ENCODE measurements around the gene PRAC2.
"Not testable (repeated sequence)": the region's sequence is repeated elsewhere in the genome, so short reads cannot be mapped to it uniquely, and the experiment has no call there.

Gene PRAC2

DNA sequence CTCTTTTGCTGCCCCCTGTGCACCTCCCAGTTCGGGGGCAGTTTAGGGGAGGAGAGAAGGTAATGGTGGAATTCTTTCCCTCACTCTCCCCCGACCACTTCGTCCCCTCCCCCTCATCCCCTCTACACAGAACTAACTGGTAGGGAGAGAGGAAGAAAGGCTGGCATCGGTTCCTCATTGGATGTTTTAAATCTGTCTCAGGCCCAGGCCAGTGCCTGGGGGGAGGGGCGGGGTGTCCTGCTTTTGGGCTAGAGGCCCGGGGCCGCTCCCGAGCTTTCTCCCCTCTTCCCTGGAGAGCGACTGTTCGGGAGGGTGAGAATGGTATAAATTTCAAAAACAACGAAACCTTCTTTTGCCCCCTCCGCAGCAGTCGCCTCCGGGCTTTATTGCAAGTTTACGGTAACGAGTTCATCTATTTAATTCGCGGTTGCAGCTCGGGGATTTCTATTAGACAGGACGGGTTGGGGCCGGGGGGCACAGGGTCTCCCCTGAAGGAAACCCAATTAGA lies at the start of gene PRAC2:
Gene PRAC2, plus strand, starts transcription at position 271 of the 508 bp plus-strand sequence. CDS start 1,226 bp downstream, outside the sequence.
- DNase-seq (ENCODE audit: extremely low read depth in 1 of 2, low read depth in 1 of 2), result no peak

DNA sequence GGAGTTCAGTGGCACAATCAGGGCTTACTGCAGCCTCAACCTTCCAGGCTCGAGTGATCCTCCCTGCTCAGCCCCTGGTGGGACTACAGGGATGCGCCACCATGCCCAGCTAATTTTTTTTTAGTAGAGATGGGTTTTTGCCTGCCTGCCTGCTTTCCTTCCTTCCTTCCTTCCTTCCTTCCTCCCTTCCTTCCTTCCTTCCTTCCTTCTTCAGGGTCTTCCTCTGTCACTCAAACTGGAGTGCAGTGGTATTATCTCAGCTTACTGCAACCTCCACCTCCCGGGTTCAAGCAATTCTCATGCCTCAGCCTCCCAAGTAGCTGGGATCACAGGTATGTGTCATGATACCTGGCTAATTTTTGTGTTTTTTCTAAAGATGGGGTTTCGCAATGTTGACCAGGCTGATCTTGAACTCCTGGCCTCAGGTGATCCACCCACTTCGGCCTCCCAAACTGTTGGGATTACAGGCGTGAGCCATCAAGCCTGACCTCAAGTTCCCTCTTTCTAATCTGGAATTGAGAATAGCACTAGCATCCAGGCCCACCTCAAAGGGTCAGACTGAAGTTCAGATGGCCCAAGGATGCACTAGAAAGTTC lies 45.9 kb upstream of the PRAC2 start:
- DNase-seq (ENCODE audit: extremely low read depth in 1 of 2, low read depth in 1 of 2), result no peak

DNA sequence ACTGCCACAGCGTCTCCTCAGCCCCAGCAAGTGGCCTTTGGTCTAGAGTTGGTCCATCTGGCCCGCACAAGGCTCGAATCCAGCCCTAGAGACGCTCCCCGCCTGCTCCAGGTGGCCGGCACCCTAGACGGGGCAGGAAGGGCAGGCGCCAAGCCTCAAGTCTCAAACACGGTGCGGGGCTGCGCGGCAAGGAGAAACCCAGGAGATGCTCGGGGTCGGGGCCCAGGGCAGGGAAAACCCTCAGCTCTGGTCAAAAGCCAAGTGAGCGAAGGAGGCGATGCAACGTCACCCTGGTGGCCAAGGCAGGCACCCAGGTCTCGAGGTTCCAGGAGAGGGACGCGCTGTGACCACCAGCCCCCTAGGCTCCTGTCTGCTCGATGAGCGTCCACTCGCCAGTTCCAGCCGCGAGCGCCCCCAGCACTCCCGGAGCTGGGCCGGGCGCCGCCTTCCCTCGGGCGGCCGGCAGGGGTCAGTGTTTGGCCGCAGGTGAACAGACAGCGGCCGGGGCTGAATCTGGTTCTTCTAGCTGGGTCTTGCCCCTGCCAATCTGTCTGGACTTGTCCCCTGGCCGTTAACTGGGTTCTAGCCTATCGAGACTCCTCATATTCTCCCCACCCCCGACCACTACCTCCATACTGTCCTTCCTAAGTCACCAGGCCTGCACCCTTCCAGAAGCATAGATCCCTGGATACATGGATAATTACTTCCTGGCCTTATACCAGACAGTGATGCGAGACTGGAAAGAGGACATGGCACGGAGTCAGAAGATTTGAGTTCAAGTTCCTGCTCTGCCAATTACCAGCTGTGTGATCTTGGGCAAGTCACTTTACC lies 44.6 kb upstream of the PRAC2 start:
- peak; percentile 26 to 62 for DNase-seq (ENCODE audit: extremely low read depth in 1 of 2, low read depth in 1 of 2)

DNA sequence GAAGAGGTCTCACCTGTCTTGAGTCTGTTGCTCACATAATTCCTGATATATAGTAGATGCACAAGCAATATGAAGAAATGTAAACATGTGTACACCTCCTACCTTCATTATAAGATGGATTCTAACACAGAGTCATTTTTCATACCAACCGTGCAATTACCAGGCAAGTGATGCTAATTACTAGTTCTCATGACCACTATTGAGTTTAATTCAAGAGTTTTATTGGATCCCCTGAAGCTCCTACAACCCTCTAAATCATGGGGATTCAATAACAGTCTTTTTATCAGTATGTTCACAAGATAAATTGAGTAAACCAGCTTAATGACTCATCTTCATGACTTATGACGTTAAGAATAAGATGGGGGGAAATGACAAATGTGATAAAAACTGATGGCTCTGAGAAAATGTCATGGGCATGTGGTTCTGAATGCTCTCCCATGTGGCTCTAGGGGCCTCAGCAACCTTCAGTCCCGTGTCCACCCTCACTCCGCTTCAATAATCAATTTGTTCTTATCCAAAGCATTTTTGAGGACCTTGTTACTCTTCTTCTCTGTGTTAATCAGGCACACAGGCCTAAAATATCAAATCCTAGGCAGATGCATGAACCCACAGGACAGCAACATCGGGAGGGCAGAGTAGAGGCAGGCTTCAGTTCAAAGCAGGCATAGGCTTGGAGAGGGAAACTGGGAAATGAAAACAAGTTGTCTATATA lies 43.4 kb upstream of the PRAC2 start:
- DNase-seq (ENCODE audit: extremely low read depth in 1 of 2, low read depth in 1 of 2), result no peak

DNA sequence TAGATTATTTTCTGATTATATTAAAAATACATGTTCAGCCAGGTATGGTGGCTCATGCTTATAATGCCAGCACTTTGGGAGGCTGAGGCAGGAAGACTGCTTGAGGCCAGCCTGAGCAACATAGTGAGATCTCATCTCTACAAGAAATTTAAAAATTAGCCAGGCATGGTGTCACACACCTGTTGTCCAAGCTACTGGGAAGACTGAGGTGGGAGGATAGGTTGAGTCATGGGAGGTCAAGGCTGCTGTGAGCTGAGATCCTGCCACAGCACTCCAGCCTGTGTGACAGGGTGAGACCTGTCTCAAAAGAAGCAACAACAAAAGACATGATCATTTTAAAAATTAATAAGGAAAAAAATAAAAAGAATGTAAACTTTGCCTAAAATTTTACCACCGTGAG lies 41.4 kb upstream of the PRAC2 start:
- DNase-seq (ENCODE audit: extremely low read depth in 1 of 2, low read depth in 1 of 2), result no peak

DNA sequence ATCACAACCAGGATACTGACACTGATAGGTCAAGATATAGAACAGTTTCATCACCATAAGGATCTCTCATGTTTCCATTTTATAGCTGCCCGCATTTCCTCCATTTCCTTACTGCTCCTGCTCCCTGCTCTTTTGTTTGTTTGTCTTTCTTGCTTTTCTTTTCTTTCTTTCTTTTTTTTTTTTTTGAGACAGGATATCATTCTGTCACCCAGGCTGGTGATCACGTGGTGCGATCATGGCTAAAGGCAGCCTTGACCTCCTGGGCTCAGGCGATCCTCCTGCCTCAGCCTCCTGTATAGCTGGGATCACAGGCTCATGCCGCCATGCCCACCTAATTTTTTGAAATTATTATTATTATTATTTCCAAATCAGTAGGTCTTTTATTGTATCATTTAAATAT lies 32.3 kb upstream of the PRAC2 start:
- DNase-seq (ENCODE audit: extremely low read depth in 1 of 2, low read depth in 1 of 2), result no peak

DNA sequence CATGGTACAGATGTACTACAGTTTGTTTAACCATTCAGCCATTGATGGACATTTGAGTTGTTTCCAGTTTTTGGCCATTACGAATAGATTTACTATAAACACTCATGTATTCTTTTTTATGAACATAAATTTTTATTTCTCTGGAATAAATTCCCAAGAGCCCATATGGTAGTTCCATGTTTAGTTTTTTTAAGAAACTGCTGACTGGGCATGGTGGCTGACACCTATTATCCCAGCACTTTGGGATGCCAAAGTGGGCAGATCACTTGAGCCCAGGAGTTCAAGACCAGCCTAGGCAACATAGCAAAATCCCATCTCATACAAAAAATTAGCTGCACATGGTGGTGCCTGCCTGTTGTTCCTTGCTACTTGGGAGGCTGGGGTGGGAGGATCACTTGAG lies 30.9 kb upstream of the PRAC2 start:
- no peak for DNase-seq (ENCODE audit: extremely low read depth in 1 of 2, low read depth in 1 of 2)

DNA sequence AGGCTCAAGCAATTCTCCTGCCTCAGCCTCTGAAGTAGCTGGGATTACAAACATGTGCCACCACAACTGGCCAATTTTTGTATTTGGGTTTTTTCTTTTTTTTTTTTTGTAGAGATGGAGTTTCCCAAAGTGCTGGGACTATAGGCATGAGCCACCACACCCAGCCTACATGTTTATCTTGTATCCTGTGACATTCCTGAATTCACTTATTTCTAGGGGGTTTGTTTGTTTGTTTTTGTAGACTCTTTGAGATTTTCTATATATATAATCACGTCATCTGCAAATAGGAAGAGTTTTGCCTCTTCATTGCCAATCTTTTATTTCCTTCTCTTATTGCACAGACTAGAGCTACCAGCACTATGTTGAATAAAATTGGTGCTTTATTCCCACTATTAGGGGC lies 29.8 kb upstream of the PRAC2 start:
- no peak for DNase-seq (ENCODE audit: extremely low read depth in 1 of 2, low read depth in 1 of 2)

DNA sequence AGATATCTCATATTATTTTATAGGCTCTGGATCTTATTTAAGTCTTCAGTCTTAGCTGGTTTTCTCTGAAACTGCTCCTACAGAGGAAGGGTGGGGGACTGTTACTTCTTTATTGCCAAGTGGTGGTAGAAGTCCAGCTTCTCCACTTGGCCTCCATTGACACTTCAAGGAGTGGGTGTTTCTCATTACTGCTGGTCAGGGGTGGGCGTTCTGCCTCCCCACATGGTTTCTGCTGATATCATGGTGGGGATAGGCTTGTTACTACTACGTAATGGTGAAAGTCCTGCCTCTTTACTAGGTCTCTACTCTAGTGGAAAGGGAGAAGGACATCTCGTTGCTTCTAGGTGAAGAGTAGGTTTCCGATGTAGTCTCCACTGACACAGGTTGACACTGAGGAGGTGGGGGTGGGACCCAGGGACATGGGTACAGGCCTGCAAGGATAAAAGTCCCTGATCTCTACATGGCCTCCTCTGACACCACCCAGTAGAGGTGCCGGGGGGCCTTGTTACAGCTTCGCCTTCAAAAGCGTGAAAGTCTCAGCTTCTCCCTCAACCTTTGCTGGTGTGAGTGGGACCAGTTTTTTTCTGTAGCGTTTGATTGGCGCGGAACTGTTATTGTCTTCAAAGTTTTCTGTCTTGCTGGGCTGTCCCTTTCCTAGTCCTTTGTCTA lies 21.0 kb upstream of the PRAC2 start:
- DNase-seq (ENCODE audit: extremely low read depth in 1 of 2, low read depth in 1 of 2), result no peak

DNA sequence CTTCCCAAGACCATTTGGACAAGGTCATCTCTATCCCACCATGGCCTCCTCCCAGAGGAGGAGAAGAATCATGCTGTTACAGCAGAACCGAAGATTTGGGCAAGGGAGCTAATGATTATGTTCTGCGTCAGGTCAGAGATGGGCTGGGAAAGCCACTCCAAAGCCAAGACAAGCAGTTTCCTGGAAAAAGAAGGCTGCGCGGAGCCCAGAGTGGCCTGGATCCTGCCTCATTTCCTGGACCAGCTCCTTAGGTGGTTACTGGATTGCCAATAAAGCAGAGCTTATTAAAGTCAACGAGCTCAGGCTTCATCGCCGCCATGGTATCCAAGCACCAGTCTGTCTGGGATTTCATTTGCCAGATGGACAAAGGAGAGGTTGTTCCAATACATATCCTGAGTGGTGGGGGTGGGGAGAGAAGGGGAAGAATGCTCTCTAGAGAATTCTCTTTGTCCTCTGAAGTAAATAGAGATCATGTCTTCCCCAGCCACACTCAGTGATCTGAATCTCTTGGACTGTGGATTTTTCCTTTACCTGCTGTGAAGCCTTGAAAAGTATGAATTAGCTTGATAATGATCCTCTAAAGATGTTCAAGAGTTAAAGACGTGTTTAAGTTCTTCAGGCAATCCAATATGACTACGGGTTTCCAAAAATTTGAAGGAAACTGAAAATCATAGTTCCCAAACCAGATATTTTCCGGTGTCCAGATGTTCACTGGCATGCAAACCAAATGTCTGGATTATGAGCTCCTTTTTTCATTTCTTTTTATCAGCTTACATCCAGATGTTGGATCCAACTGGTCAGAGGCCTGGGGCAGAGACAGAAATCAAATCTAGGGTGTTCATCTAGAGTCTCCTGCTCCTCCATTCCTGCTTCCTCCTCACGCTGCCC lies 18.4 kb upstream of the PRAC2 start:
- no peak for DNase-seq (ENCODE audit: extremely low read depth in 1 of 2, low read depth in 1 of 2)

DNA sequence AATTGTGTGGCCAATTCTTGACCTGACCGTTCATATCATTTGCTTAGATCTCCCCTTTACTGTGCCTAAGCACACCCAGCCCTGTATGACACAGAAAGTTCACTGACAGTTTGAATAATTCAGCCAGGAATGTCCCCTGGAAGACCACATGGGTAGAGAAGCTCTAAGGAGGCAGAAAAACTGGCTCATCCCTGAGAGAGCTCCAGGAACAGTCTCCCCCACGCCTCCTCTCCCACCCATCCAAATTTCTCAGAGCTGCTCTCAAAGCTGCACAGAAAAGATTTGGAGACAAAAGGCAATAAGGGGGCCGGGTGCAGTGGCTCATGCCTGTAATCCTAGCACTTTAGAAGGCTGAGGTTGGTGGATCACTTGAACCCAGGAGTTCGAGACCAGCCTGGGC lies 11.9 kb upstream of the PRAC2 start:
- DNase-seq (ENCODE audit: extremely low read depth in 1 of 2, low read depth in 1 of 2), result no peak

DNA sequence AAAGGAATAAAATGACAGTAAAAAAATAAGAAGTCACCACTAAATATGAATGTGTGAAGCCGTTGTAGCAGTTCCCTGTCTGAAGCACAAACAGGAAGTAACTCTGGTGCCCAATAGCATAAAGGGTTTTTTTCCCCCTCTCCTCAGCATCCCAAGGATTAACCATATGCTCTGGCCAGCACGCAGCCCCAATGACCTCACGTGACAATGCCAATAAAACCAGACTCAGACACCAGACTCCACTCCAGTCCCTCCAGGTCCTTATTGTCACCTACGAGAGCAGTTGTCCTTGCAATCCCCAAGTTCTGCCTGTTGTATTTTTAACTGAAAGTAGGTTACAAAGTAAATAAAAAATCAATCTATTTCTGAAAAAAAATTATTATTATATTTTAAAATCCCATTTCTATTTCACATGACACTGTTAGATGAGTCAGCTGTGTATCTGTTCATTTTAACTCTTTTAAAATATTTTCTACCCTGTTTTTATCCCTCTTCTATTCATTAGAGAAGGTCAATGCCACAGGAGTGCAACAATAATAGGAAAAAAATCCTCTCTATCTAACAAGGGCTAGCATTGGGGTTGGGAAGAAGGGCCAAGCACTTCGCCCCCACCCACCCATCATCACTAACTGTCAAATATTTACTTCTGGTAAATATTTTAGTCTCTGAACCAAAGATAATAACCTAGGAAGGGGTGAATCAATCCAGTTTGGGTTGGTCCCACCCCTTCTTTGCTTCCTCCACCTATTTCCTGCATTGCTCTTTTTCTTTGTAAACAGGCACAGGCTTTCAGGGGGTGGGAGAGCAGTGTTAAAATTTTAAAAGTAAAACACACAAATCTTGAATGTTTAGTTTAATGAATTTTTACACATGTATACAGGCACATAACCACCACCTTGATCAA lies 7.2 kb upstream of the PRAC2 start:
- no peak for DNase-seq (ENCODE audit: extremely low read depth in 1 of 2, low read depth in 1 of 2)

DNA sequence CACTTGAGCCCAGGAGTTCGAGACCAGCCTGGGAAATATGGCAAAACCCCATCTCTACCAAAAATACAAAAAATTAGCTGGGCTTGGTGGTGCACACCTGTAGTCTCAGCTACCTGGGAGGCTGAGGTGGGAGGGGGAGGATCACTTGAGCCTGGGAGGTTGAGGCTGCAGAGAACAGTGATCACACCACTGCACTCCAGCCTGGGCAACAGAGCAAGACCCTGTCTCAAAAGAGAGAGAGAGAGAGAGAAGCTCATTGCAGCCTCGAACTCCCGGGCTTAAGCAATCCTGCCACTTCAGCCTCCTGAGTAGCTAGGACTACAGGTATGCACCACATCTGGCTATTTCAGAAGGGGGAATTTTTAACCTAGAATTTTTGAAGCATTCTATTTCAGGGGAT lies 6.4 kb upstream of the PRAC2 start:
- not testable (repeated sequence) for DNase-seq (ENCODE audit: extremely low read depth in 1 of 2, low read depth in 1 of 2)

DNA sequence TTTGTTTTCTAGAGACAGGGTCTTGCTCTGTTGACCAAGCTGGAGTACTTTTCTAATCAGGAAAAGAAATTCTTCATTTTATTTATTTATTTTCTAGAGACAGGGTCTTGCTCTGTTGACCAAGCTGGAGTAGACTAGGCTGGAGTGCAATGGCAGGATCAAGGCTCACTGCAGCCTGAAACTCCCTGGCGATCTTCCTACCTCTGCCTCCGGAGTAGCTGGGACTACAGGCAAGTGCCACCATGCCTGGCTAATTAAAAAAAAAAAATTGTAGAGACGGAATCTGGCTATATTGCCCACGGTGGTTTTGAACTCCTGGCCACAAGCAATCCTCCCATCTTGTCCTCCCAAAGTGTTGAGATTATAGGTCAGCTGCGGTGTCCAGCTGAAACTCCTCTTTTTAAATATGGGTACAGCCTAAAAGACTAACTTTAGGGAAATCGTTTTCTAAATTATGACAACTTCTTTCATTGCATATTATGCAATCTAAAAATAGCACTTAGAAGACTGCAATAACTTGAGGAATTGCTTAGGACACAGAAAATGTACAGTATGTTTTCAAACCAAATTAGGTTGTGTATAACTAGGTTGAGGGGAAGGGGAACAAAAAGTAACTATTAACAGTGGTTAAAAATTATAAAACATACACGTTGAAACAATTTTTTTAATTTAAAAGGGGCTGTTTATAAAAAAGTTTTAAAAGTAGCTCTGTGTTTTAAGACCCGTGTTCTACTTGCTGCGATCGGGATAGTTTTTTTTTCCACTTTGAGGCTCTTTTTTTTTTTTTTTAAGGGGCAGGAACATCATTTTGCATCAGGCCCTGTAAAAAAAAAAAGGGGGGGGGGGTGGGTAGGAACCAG lies 5.4 kb upstream of the PRAC2 start:
- DNase-seq (ENCODE audit: extremely low read depth in 1 of 2, low read depth in 1 of 2), result no peak

DNA sequence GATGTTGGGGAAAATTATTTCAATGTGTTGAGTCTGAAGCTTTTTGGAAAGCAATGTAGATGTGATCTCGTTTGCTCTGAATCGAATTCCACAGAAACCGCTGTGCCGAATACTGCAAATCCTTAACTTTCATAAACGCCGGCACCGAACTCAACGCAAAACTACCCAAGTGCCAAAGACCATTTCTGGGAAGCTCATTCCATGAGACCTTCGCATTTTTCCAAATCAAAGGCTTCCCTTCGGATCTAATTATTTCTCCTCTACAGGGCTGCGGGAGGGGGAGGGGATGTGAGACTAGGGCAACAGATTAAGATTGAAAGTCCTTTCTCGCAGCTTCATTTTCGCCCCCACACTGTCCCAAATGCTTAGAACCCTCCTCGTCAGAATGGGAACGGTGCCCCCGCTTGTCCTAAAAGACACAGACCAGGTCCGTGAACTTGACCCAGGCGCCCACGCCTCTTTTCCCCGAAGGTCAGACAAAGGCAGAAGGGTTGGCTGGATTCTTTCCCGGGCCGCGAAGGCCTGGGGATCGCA lies 4.7 kb upstream of the PRAC2 start:
- DNase-seq (ENCODE audit: extremely low read depth in 1 of 2, low read depth in 1 of 2), result no peak

DNA sequence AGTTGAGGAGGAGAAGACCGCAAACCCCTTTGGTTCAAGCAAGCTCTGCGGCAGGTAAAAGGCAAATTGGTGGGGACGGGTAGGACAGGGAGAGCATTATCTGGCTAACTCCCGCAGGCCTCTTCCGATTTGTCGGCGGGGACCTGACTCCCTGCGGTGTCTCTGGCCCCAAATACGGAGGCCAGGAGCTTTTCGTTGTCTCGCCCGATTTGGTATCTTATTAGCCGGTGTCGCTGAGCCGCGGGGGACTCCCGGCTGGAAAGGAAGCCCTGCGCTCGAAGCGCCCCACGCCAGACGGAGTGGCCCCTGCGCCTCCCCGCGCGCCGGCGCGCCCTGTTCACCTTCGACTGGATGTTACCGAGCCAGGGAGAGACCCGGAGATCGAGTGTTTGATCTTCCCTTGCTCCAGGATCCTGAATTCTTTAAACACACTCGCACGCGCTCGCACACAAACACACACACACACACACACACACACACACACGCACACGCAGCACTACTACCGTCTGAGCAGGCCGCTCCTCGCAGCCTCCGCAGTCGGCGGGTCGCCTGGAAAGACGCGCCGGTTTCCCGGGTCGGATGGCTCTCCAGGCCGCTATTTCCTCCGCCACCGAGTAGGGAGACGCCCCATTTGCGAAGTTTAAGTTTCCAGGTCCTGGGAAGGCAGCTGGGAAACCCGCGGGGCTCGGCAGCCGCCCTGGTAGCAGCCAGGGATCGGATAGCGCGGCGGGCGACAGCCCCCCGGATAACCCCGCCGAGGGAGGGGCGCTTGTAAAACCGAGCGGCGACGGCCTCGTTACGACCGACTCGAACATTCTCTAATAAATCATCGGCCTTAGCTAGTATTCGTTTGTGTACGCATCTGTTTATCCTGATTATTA lies 4.0 kb upstream of the PRAC2 start:
- DNase-seq (ENCODE audit: extremely low read depth in 1 of 2, low read depth in 1 of 2), result no peak

DNA sequence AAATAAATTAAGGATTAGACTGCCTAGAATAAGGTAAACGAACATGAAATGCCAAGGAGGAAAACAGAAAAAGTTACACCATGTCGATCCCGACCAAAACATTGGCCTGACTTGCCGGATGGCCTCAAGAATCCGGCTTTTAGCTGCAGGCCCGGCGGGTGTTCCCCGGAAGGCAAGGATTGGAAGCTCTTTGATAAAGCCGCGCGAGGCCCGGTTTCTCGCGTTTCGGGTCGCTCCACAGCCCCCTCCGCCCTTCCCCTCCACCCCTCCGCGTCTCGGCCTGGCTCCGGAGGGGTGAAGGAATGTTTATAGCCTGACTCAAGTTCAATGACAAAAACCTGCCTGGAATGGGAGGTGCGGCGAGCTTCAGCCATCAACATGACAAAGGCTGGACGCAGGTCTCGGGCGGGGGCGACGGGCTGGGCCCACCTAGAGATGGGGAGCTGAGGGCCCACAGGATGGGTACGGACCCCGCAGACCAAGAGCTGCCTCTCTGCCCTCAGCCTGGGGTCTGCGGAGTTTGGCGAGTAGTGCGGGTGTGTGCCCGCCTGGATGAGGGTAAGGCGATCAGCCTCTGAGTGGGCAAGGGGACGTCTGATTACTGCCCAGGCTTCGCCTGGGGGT lies 3.2 kb upstream of the PRAC2 start:
- no peak for DNase-seq (ENCODE audit: extremely low read depth in 1 of 2, low read depth in 1 of 2)
